Measurements from ENCODE around the gene NARS2. TPM values are rescaled to one million over a fixed set of nuclear protein-coding genes. Genes with fewer than 3 reads are reported as not detected.
"Not testable (repeated sequence)": the region's sequence is repeated elsewhere in the genome, so short reads cannot be mapped to it uniquely, and the experiment has no call there.

Gene NARS2
- total RNA-seq, 4 donors from 2014 or later = 9.2 to 39.9 (median 19.6) TPM

GRCh38 chr11:78520230-78520629 is 54.4 kb downstream of the NARS2 start:
- Histone ChIP-seq H3K4me1 (no peaks in the 10 kb centered on the region), H3K27me3 (no peaks in the 10 kb centered on the region), H3K36me3 (no peaks in the 10 kb centered on the region), H3K9me3 (no peaks in the 10 kb centered on the region), H3K4me3 (no peak overlapping the region), H3K27ac (no peak overlapping the region)
- no peak for DNase-seq
- intact Hi-C loops (cut with DNase I; ENCODE audit: low total_unique reads) = no loop called here
- no peak for TF ChIP-seq CTCF (IDR thresholded peaks at IDR 0.05)
- no peak for TF ChIP-seq POLR2A (IDR thresholded peaks at IDR 0.05)

DNA sequence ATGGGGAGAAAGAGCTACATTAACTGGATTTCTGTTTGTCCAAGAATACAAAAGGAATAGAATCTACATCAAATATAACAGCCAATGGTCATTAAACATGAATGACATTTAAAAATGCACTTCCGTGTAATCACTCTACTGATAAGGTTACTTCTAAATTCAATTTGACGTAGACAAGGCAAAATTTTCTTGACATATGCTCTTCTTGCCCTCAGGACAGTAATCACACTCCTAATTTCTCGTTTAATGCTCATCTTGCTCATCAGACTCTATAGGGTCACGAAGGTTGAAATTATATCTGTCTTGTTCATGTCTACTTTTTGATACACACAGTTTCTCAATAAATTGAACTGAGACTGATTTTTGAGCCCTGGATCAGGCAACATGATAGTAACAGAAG is 58.4 kb downstream of the NARS2 start:
- H3K4me3 ChIP-seq = no peak overlapping the region
- no peaks in the 10 kb centered on the region for H3K27me3 ChIP-seq
- DNase-seq = no peak
- TF ChIP-seq CTCF (IDR thresholded peaks at IDR 0.05) = no peak
- no peak for TF ChIP-seq POLR2A (IDR thresholded peaks at IDR 0.05)
- no peaks in the 10 kb centered on the region for H3K9me3 ChIP-seq
- H3K4me1 ChIP-seq = no peaks in the 10 kb centered on the region
- no peaks in the 10 kb centered on the region for H3K36me3 ChIP-seq
- no peak overlapping the region for H3K27ac ChIP-seq
- intact Hi-C loops (cut with DNase I; ENCODE audit: low total_unique reads) = no loop called here

DNA sequence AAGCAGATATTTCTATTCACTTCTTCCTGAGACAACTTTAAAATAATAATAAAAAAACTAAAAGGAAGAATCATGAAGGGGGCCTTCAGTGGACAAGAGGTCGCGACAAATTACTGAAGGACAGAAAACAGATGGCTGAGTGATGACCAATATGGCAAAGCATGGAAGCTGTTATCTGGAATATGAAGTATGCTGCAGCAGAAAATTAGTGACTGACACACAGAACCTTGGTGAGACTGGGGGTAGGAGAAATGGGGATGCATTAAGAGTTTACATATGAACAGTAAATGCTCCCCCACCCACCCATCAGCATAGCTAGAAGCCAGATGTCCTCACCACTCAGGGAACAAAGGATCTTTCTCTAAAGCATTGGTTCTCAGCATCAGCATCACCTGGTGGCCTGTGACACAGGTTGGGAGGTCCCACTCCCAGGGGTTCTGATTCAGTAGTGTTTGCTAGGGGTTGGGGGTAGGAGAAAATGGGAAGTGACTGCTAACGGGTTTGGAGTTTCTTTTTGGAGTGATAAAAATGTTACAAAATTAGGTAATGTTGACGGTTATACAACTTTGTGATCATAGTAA is 59.7 kb downstream of the NARS2 start:
- Histone ChIP-seq H3K9me3 (peaks cover 0 to 3% of the 10 kb centered on the region in 2 donors), H3K4me3 (no peak overlapping the region), H3K27ac (no peak overlapping the region), H3K27me3 (no peaks in the 10 kb centered on the region), H3K4me1 (no peaks in the 10 kb centered on the region), H3K36me3 (no peaks in the 10 kb centered on the region)
- intact Hi-C loops (cut with DNase I; ENCODE audit: low total_unique reads) = no loop called here
- TF ChIP-seq POLR2A (IDR thresholded peaks at IDR 0.05) = no peak
- no peak for TF ChIP-seq CTCF (IDR thresholded peaks at IDR 0.05)
- DNase-seq = no peak

DNA sequence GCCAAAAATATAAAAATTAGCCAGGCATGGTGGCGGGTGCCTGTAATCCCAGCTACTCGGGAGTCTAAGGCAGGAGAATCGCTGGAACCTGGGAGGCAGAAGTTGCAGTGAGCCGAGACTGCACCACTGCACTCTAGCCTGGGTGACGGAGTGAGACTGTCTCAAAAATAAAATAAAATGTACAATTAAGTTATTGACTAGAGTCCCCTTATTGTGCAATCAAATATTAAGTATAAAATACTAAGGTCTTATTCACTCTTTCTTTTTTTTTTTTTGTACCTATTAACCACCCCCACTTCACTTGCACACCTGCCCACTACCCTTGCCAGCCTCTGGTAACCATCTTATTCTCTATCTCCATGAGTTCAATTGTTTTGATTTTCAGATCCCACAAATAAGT is 61.6 kb downstream of the NARS2 start:
- H3K36me3 ChIP-seq; H3K27ac ChIP-seq; H3K4me1 ChIP-seq; intact Hi-C loops (cut with DNase I; ENCODE audit: low total_unique reads); DNase-seq; H3K4me3 ChIP-seq; H3K9me3 ChIP-seq; H3K27me3 ChIP-seq: not testable (repeated sequence)

- Histone ChIP-seq H3K27ac (no peak overlapping the region), H3K4me3 (no peak overlapping the region), H3K27me3 (no peaks in the 10 kb centered on the region), H3K36me3 (no peaks in the 10 kb centered on the region), H3K9me3 (peaks cover 0 to 3% of the 10 kb centered on the region in 2 donors), H3K4me1 (no peaks in the 10 kb centered on the region)
- TF ChIP-seq POLR2A (IDR thresholded peaks at IDR 0.05) = no peak
- TF ChIP-seq CTCF (IDR thresholded peaks at IDR 0.05) = no peak
- intact Hi-C loops (cut with DNase I; ENCODE audit: low total_unique reads) = no loop called here
- DNase-seq = no peak
These were observed 64.1 kb downstream of the NARS2 start for GRCh38 chr11:78510597-78510996.
